ENCODE results near the gene NCAM1.

The NCAM1 gene

GRCh38 chr11:113134626-113135025 is 173.4 kb downstream of the NCAM1 start:
- TF ChIP-seq CTCF (IDR thresholded peaks at IDR 0.05; ENCODE audit: low read depth, low read length) = no peak
- TF ChIP-seq EZH2phosphoT487 (IDR thresholded peaks at IDR 0.05; ENCODE audit: low read depth) = no peak
- Histone ChIP-seq H3K79me2 (ENCODE audit: low read length) (no peaks in the 10 kb centered on the region), H3K27ac (ENCODE audit: low read length) (no peak overlapping the region), H3K36me3 (replicated peaks; ENCODE audit: low read depth, low read length) (no peaks in the 10 kb centered on the region), H3K4me2 (ENCODE audit: low read length) (no peak overlapping the region), H3K4me3 (ENCODE audit: low read length) (no peak overlapping the region), H4K20me1 (ENCODE audit: insufficient read depth, low read length) (no peaks in the 10 kb centered on the region), H3K9me3 (ENCODE audit: insufficient read depth, low read length) (no peaks in the 10 kb centered on the region), H3K9ac (ENCODE audit: low read length) (no peak overlapping the region), H3K4me1 (ENCODE audit: low read length) (no peaks in the 10 kb centered on the region), H3K27me3 (ENCODE audit: low read depth, low read length) (peaks cover 36% of the 10 kb centered on the region), H2AFZ (ENCODE audit: low read depth, low read length) (no peak overlapping the region)

- no peaks in the 10 kb centered on the region for H3K9me3 ChIP-seq (ENCODE audit: insufficient read depth, low read length)
- H3K36me3 ChIP-seq (replicated peaks; ENCODE audit: low read depth, low read length) = no peaks in the 10 kb centered on the region
- no peak overlapping the region for H3K4me2 ChIP-seq (ENCODE audit: low read length)
- no peak overlapping the region for H3K9ac ChIP-seq (ENCODE audit: low read length)
- peaks cover 52% of the 10 kb centered on the region for H3K27me3 ChIP-seq (ENCODE audit: low read depth, low read length)
- H4K20me1 ChIP-seq (ENCODE audit: insufficient read depth, low read length) = no peaks in the 10 kb centered on the region
- H3K27ac ChIP-seq (ENCODE audit: low read length) = no peak overlapping the region
- H3K4me3 ChIP-seq (ENCODE audit: low read length) = no peak overlapping the region
- H2AFZ ChIP-seq (ENCODE audit: low read depth, low read length) = no peak overlapping the region
- H3K79me2 ChIP-seq (ENCODE audit: low read length) = no peaks in the 10 kb centered on the region
- H3K4me1 ChIP-seq (ENCODE audit: low read length) = no peaks in the 10 kb centered on the region
- TF ChIP-seq CTCF (IDR thresholded peaks at IDR 0.05; ENCODE audit: low read depth, low read length) = no peak
- TF ChIP-seq EZH2phosphoT487 (IDR thresholded peaks at IDR 0.05; ENCODE audit: low read depth) = no peak
Measured at GRCh38 chr11:113137713-113138529, 176.7 kb downstream of the NCAM1 start.

- H3K4me2 ChIP-seq (ENCODE audit: low read length) = no peak overlapping the region
- H3K4me1 ChIP-seq (ENCODE audit: low read length) = no peaks in the 10 kb centered on the region
- H3K79me2 ChIP-seq (ENCODE audit: low read length) = no peaks in the 10 kb centered on the region
- peaks cover 53% of the 10 kb centered on the region for H3K27me3 ChIP-seq (ENCODE audit: low read depth, low read length)
- H3K36me3 ChIP-seq (replicated peaks; ENCODE audit: low read depth, low read length) = no peaks in the 10 kb centered on the region
- no peak overlapping the region for H2AFZ ChIP-seq (ENCODE audit: low read depth, low read length)
- no peak overlapping the region for H3K4me3 ChIP-seq (ENCODE audit: low read length)
- no peak overlapping the region for H3K27ac ChIP-seq (ENCODE audit: low read length)
- no peaks in the 10 kb centered on the region for H4K20me1 ChIP-seq (ENCODE audit: insufficient read depth, low read length)
- no peak overlapping the region for H3K9ac ChIP-seq (ENCODE audit: low read length)
- H3K9me3 ChIP-seq (ENCODE audit: insufficient read depth, low read length) = no peaks in the 10 kb centered on the region
- TF ChIP-seq CTCF (IDR thresholded peaks at IDR 0.05; ENCODE audit: low read depth, low read length) = no peak
- TF ChIP-seq EZH2phosphoT487 (IDR thresholded peaks at IDR 0.05; ENCODE audit: low read depth) = no peak
Measured at GRCh38 chr11:113138731-113139130, 177.5 kb downstream of the NCAM1 start.

GRCh38 chr11:113141010-113141409 is 179.8 kb downstream of the NCAM1 start:
- Histone ChIP-seq H3K36me3 (replicated peaks; ENCODE audit: low read depth, low read length) (no peaks in the 10 kb centered on the region), H3K4me2 (ENCODE audit: low read length) (no peak overlapping the region), H3K9me3 (ENCODE audit: insufficient read depth, low read length) (no peaks in the 10 kb centered on the region), H3K4me1 (ENCODE audit: low read length) (no peaks in the 10 kb centered on the region), H3K79me2 (ENCODE audit: low read length) (no peaks in the 10 kb centered on the region), H3K27ac (ENCODE audit: low read length) (no peak overlapping the region), H3K4me3 (ENCODE audit: low read length) (no peak overlapping the region), H4K20me1 (ENCODE audit: insufficient read depth, low read length) (no peaks in the 10 kb centered on the region), H3K9ac (ENCODE audit: low read length) (no peak overlapping the region), H2AFZ (ENCODE audit: low read depth, low read length) (no peak overlapping the region), H3K27me3 (ENCODE audit: low read depth, low read length) (peaks cover 45% of the 10 kb centered on the region)
- TF ChIP-seq EZH2phosphoT487 (IDR thresholded peaks at IDR 0.05; ENCODE audit: low read depth) (no peak), CTCF (IDR thresholded peaks at IDR 0.05; ENCODE audit: low read depth, low read length) (no peak)
